H1 (cell line): ENCODE measurements around the gene MAP4. TPM values are rescaled to one million over a fixed set of nuclear protein-coding genes. Genes with fewer than 3 reads are reported as not detected.

Experiments used
- CTCF ChIA-PET: fragments of 300-600 bp; sonication (Branson Sonifier 250); formaldehyde crosslinking; loops from one replicate; lab custom pipeline; 2021; ENCODE audit not compliant: partially characterized antibody; lab: Charles Lee
- POLR2A ChIA-PET: fragments of 300-600 bp; sonication (Branson Sonifier 250); formaldehyde crosslinking; loops from one replicate; lab custom pipeline; 2021; ENCODE audit warnings: inconsistent platforms; ENCODE audit not compliant: partially characterized antibody; lab: Charles Lee
- DNase-seq, 2 experiments: peaks; one replicate each; pipeline versions ENCODE4 v3.0.0 to v3.0.0-alpha.2; 2010 to 2022; ENCODE audit warnings: low spot score in 2 of 2, low read depth in 1 of 2, mixed read lengths in 1 of 2
- FAIRE-seq: peaks from 2 replicates; lab custom pipeline; 2011; peaks lifted over from hg19 to GRCh38; lab: Jason Lieb, UNC
- H2AFZ ChIP-seq: 2 replicates; pipeline ENCODE4 v1.8.1; 2012; ENCODE audit warnings: low read length, inconsistent platforms
- H2AK5ac ChIP-seq: 2 replicates; pipeline ENCODE4 v1.6.1; 2013; ENCODE audit warnings: low read depth, low read length
- H2BK120ac ChIP-seq: replicated peaks from 2 replicates; pipeline ENCODE3; 2013; ENCODE audit warnings: low read depth, low read length, inconsistent platforms
- H2BK12ac ChIP-seq: 2 replicates; pipeline ENCODE4 v1.6.1; 2013; ENCODE audit warnings: low read depth, low read length
- H2BK15ac ChIP-seq: 2 replicates; pipeline ENCODE4 v1.6.1; 2013; ENCODE audit warnings: low read length
- H2BK20ac ChIP-seq: 2 replicates; pipeline ENCODE4 v1.6.1; 2013; ENCODE audit warnings: low read length
- H2BK5ac ChIP-seq: 2 replicates; pipeline ENCODE4 v1.6.1; 2013; ENCODE audit warnings: low read depth, low read length
- H3K14ac ChIP-seq: 2 replicates; pipeline ENCODE4 v1.6.1; 2013; ENCODE audit warnings: inconsistent platforms; ENCODE audit not compliant: insufficient read length
- H3K18ac ChIP-seq: 2 replicates; pipeline ENCODE4 v1.6.1; 2013; ENCODE audit warnings: low read length; ENCODE audit errors: extremely low read depth
- H3K23ac ChIP-seq: 2 replicates; pipeline ENCODE4 v1.6.1; 2013; ENCODE audit warnings: inconsistent platforms; ENCODE audit not compliant: insufficient read length
- H3K23me2 ChIP-seq: 2 replicates; pipeline ENCODE4 v1.6.1; 2013; ENCODE audit warnings: low read depth, low read length
- H3K27ac ChIP-seq: 2 replicates; pipeline ENCODE4 v1.6.1; 2011; ENCODE audit warnings: low read depth, low read length, inconsistent platforms
- H3K27me3 ChIP-seq, 4 experiments: replicated peaks in 1 of 4; 1 replicate in 1 of 4; 2 replicates in 3 of 4; pipeline versions ENCODE4 v1.6.1 to v1.8.1; 2011 to 2013; ENCODE audit warnings: low read length in 3 of 4, mild to moderate bottlenecking in 3 of 4, inconsistent platforms in 2 of 4, mixed read lengths in 2 of 4, moderate library complexity in 1 of 4; ENCODE audit not compliant: control insufficient read depth in 3 of 4, insufficient read depth in 3 of 4; ENCODE audit errors: extremely low read depth in 1 of 4
- H3K36me3 ChIP-seq, 4 experiments: 2 replicates each; pipeline versions ENCODE4 v1.6.1 to v1.8.1; 2011 to 2013; ENCODE audit warnings: mild to moderate bottlenecking in 4 of 4, low read length in 3 of 4, moderate library complexity in 2 of 4, control low read depth in 1 of 4, inconsistent platforms in 1 of 4; ENCODE audit not compliant: insufficient read depth in 4 of 4, control insufficient read depth in 2 of 4
- H3K4ac ChIP-seq: replicated peaks from 2 replicates; pipeline ENCODE3; 2013; ENCODE audit warnings: low read length, low read depth, mixed read lengths, inconsistent platforms; ENCODE audit not compliant: insufficient read length
- H3K4me1 ChIP-seq, 4 experiments: replicated peaks in 1 of 4; 1 replicate in 1 of 4; 2 replicates in 3 of 4; pipeline versions ENCODE4 v1.6.1 to v1.8.1; 2011 to 2013; ENCODE audit warnings: low read length in 3 of 4, inconsistent platforms in 2 of 4, mixed read lengths in 1 of 4; ENCODE audit not compliant: insufficient read depth in 4 of 4, control insufficient read depth in 3 of 4
- H3K4me2 ChIP-seq, 2 experiments: 2 replicates each; pipeline versions ENCODE4 v1.6.1 to v1.8.1; 2011 to 2013; ENCODE audit warnings: low read depth in 2 of 2, low read length in 2 of 2, control low read depth in 1 of 2, inconsistent platforms in 1 of 2, mild to moderate bottlenecking in 1 of 2; ENCODE audit not compliant: insufficient read depth in 1 of 2
- H3K4me3 ChIP-seq, 4 experiments: fragments of 200-600, 300-600 bp in 1 of 4; sonication (generic), shearing (Covaris generic), sonication (Bioruptor Twin) in 1 of 4; 2 replicates each; pipeline versions ENCODE4 v1.5.1 to v1.8.1; 2011 to 2016; ENCODE audit warnings: low read length in 4 of 4, low read depth in 3 of 4, control low read depth in 2 of 4, inconsistent platforms in 2 of 4, mild to moderate bottlenecking in 2 of 4, mixed read lengths in 1 of 4, moderate library complexity in 1 of 4; ENCODE audit not compliant: insufficient read depth in 2 of 4; ENCODE audit errors: extremely low read depth in 1 of 4
- H3K56ac ChIP-seq: replicated peaks from 2 replicates; pipeline ENCODE3; 2013; ENCODE audit warnings: low read depth, mild to moderate bottlenecking, mixed read lengths, low read length, inconsistent platforms; ENCODE audit not compliant: insufficient read length
- H3K79me1 ChIP-seq: 2 replicates; pipeline ENCODE4 v1.6.1; 2013; ENCODE audit warnings: low read depth, low read length, control low read depth
- H3K79me2 ChIP-seq, 2 experiments: 2 replicates each; pipeline versions ENCODE4 v1.6.1 to v1.8.1; 2012 to 2013; ENCODE audit warnings: low read length in 2 of 2, mild to moderate bottlenecking in 2 of 2, inconsistent platforms in 1 of 2; ENCODE audit not compliant: insufficient read depth in 2 of 2, control insufficient read depth in 1 of 2
- H3K9ac ChIP-seq, 4 experiments: replicated peaks in 1 of 4; 1 replicate in 1 of 4; 2 replicates in 3 of 4; pipeline versions ENCODE4 v1.6.1 to v1.8.1; 2011 to 2013; ENCODE audit warnings: low read depth in 3 of 4, low read length in 3 of 4, control low read depth in 2 of 4, mild to moderate bottlenecking in 2 of 4, moderate library complexity in 2 of 4, inconsistent platforms in 1 of 4; ENCODE audit errors: extremely low read depth in 1 of 4
- H3K9me3 ChIP-seq, 2 experiments: 2 replicates each; pipeline versions ENCODE4 v1.6.1 to v1.8.1; 2012 to 2013; ENCODE audit warnings: mild to moderate bottlenecking in 2 of 2, moderate library complexity in 2 of 2, control low read depth in 1 of 2, inconsistent platforms in 1 of 2, low read depth in 1 of 2, low read length in 1 of 2, mixed read lengths in 1 of 2; ENCODE audit not compliant: insufficient read depth in 2 of 2
- H4K20me1 ChIP-seq, 2 experiments: replicated peaks in 1 of 2; 2 replicates each; pipeline versions ENCODE3 to v1.8.1; 2011 to 2013; ENCODE audit warnings: inconsistent platforms in 2 of 2, low read length in 2 of 2, mild to moderate bottlenecking in 1 of 2; ENCODE audit not compliant: insufficient read depth in 2 of 2, control insufficient read depth in 1 of 2
- H4K5ac ChIP-seq: 2 replicates; pipeline ENCODE4 v1.6.1; 2013; ENCODE audit warnings: low read length, low read depth, mixed read lengths, inconsistent platforms; ENCODE audit not compliant: insufficient read length
- H4K8ac ChIP-seq: 2 replicates; pipeline ENCODE4 v1.8.0; 2013; ENCODE audit warnings: mild to moderate bottlenecking, moderate library complexity, low read length, inconsistent platforms; ENCODE audit not compliant: insufficient read depth; ENCODE audit errors: extremely low read depth
- H4K91ac ChIP-seq: replicated peaks from 2 replicates; pipeline ENCODE3; 2013; ENCODE audit warnings: low read length, mixed read lengths, inconsistent platforms; ENCODE audit not compliant: insufficient read length
- ASH2L ChIP-seq: fragments of 200-600, 300-600 bp; sonication (generic); IDR thresholded peaks from one replicate; pipeline ENCODE4 v1.7.1; 2017; ENCODE audit warnings: low read length
- FOSL1 ChIP-seq: IDR thresholded peaks from 2 replicates; pipeline ENCODE4 v1.6.1; 2011; ENCODE audit warnings: mild to moderate bottlenecking, low read depth, low read length, moderate library complexity; ENCODE audit not compliant: insufficient read depth
- GABPA ChIP-seq: IDR thresholded peaks from 2 replicates; pipeline ENCODE4 v1.6.1; 2011; ENCODE audit warnings: mild to moderate bottlenecking, low read length, moderate library complexity, borderline replicate concordance; ENCODE audit not compliant: insufficient read depth
- POU5F1 ChIP-seq: IDR thresholded peaks from 2 replicates; pipeline ENCODE4 v1.6.1; 2011; ENCODE audit warnings: low read depth, mild to moderate bottlenecking, low read length, moderate library complexity
- RFX5 ChIP-seq: IDR thresholded peaks from 2 replicates; pipeline ENCODE4 v1.6.1; 2011; ENCODE audit warnings: low read depth, low read length, improper control_type of control experiment, borderline replicate concordance
- WGBS, 2 experiments: shearing (Covaris generic) in 1 of 2; methylation state at CpG; one replicate each; pipeline versions ENCODE4 v1.1.6 to v1.1.7; 2013 to 2015; ENCODE audit warnings: low lambda C conversion rate in 2 of 2, mixed read lengths in 2 of 2, inconsistent platforms in 1 of 2, low coverage in 1 of 2, missing lambda C conversion rate in 1 of 2; ENCODE audit not compliant: insufficient replicate concordance in 2 of 2, insufficient coverage in 1 of 2, insufficient read length in 1 of 2; ENCODE audit errors: extremely low coverage in 1 of 2, missing lambda C conversion rate in 1 of 2; 5-methylcytosine and 5-hydroxymethylcytosine counted together
- polyA plus RNA-seq, 7 experiments: library from polyadenylated mRNA; depleted of rRNA in 3 of 7; stranded (reverse) in 5 of 7; unstranded in 2 of 7; fragments of >200 nt in 5 of 7; fragments of 200-250 nt in 2 of 7; gene quantifications; 1 replicate in 5 of 7; 2 replicates in 1 of 7; 4 replicates in 1 of 7; pipeline versions ENCODE4 v1.2.1 to v1.2.3, GENCODE V29; 2011 to 2013; ENCODE audit warnings: missing spikeins in 2 of 7, mixed read lengths in 2 of 7
- total RNA-seq: library from RNA; stranded (reverse); fragmentation: NEBNext Ultra II Directional; extraction: Animal tissue kit (Norgen Biotek cat#: 25700); gene quantifications from 2 replicates; pipeline ENCODE4 v1.2.1, GENCODE V29; 2021
- TF ChIP-seq, protein P1 (sequence below): IDR thresholded peaks from 2 replicates; pipeline ENCODE4 v1.6.1; 2011; ENCODE audit warnings: low read length, improper control_type of control experiment
- TF ChIP-seq, protein P2 (sequence below): IDR thresholded peaks from 2 replicates; pipeline ENCODE4 v1.6.1; 2012; ENCODE audit warnings: low read length, inconsistent platforms

MAP4 gene
- total and polyA plus RNA-seq, 2 of the 8 experiments (the other 6 are each of a cell fraction or from before 2014, with no cell fraction given): 67.0 to 179 TPM

DNA sequence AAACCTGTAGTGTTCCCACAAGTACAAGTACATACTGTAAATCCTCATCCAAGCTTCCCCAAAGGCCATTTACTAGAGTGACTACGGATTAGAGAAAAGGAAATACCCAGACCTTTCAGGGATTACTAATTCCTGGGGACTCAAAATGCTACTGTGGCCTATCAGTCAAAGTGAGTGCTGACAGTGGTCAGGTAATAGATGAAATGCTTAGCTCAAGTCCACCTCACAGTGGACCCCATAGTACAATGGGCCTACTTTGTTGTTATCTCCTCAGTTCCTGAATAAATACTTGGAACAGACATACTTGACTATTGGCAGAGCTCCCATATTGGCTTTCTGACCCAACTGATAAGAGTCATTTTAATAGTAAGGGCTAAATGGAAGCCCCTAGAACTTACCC is 61.6 kb downstream of the MAP4 start:
- H3K56ac ChIP-seq: no peak overlapping the region
- no peak for FAIRE-seq
- no peak overlapping the region for H2BK15ac ChIP-seq
- no peak overlapping the region for H2AFZ ChIP-seq
- peaks cover 0 to 2% of the 10 kb centered on the region in 2 experiments; a peak in 1 of 4 replicates for H3K9me3 ChIP-seq
- no peak overlapping the region for H3K27ac ChIP-seq
- H4K8ac ChIP-seq: no peak overlapping the region
- no peaks in the 10 kb centered on the region; a peak in 1 of 8 replicates for H3K36me3 ChIP-seq
- H2BK5ac ChIP-seq: no peak overlapping the region
- H3K14ac ChIP-seq: no peak overlapping the region
- H4K91ac ChIP-seq: no peak overlapping the region
- TF ChIP-seq RFX5 (no peak), GABPA (no peak), POU5F1 (no peak), ASH2L (no peak), FOSL1 (no peak)
- TF ChIP-seq, protein P1, sequence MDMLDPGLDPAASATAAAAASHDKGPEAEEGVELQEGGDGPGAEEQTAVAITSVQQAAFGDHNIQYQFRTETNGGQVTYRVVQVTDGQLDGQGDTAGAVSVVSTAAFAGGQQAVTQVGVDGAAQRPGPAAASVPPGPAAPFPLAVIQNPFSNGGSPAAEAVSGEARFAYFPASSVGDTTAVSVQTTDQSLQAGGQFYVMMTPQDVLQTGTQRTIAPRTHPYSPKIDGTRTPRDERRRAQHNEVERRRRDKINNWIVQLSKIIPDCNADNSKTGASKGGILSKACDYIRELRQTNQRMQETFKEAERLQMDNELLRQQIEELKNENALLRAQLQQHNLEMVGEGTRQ: no peak
- TF ChIP-seq, protein P2, sequence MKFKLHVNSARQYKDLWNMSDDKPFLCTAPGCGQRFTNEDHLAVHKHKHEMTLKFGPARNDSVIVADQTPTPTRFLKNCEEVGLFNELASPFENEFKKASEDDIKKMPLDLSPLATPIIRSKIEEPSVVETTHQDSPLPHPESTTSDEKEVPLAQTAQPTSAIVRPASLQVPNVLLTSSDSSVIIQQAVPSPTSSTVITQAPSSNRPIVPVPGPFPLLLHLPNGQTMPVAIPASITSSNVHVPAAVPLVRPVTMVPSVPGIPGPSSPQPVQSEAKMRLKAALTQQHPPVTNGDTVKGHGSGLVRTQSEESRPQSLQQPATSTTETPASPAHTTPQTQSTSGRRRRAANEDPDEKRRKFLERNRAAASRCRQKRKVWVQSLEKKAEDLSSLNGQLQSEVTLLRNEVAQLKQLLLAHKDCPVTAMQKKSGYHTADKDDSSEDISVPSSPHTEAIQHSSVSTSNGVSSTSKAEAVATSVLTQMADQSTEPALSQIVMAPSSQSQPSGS: no peak
- no peak overlapping the region for H3K9ac ChIP-seq
- H4K20me1 ChIP-seq: peaks cover 0 to 2% of the 10 kb centered on the region in 2 experiments
- H2BK120ac ChIP-seq: no peak overlapping the region
- no peak overlapping the region for H2BK20ac ChIP-seq
- no peak overlapping the region for H3K4me2 ChIP-seq
- ChIA-PET POLR2A (no interaction called here), CTCF (interaction anchor here (0.6 to 1.1 kb wide), 5 partner anchors 13 to 389 kb away, joined by 3 to 4 read pairs (median 3); no protein-coding TSS in a partner anchor)
- H4K5ac ChIP-seq: no peak overlapping the region
- H2BK12ac ChIP-seq: no peak overlapping the region
- no peak for DNase-seq
- no peak overlapping the region for H3K4me3 ChIP-seq
- H3K27me3 ChIP-seq: no peaks in the 10 kb centered on the region
- H3K4me1 ChIP-seq: no peaks in the 10 kb centered on the region
- H2AK5ac ChIP-seq: no peak overlapping the region
- no peaks in the 10 kb centered on the region; a peak in 1 of 4 replicates for H3K79me2 ChIP-seq
- H3K23me2 ChIP-seq: no peaks in the 10 kb centered on the region
- H3K23ac ChIP-seq: no peak overlapping the region
- H3K18ac ChIP-seq: no peak overlapping the region
- H3K4ac ChIP-seq: no peak overlapping the region
- H3K79me1 ChIP-seq: no peaks in the 10 kb centered on the region; the same call in 1 of the 2 replicates
- WGBS, 2 experiments: 84% methylated on average over 1 of the region's 1 CpG; no CpG with 5 or more reads in 1 of the 2 experiments
